ENCODE data around the gene C1orf216.
"Not testable (repeated sequence)": the region's sequence is repeated elsewhere in the genome, so short reads cannot be mapped to it uniquely, and the experiment has no call there.

Gene C1orf216

GRCh38 chr1:35706846-35707600 lies 11.7 kb downstream of the C1orf216 start:
- no peak for DNase-seq (ENCODE audit: low spot score)

- DNase-seq (ENCODE audit: low spot score) = no peak
Measured at GRCh38 chr1:35702508-35702907, 16.2 kb downstream of the C1orf216 start.

DNA sequence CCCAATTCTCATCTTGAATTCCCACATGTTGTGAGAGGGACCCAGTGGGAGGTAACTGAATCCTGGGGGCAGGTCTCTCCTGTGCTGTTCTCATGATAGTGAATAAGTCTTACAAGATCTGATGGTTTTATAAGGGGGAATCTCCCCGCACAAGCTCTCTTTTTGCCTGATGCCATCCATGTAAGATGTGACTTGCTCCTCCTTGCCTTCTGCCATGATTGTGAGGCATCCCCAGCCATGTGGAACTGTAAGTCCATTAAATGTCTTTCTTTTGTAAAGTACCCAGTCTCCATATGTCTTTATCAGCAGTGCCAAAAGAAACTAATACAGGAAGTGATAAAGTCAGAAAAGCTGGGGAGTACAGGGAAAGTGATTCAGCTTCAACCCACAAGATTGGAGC lies 19.5 kb downstream of the C1orf216 start:
- DNase-seq (ENCODE audit: low spot score) = not testable (repeated sequence)

DNA sequence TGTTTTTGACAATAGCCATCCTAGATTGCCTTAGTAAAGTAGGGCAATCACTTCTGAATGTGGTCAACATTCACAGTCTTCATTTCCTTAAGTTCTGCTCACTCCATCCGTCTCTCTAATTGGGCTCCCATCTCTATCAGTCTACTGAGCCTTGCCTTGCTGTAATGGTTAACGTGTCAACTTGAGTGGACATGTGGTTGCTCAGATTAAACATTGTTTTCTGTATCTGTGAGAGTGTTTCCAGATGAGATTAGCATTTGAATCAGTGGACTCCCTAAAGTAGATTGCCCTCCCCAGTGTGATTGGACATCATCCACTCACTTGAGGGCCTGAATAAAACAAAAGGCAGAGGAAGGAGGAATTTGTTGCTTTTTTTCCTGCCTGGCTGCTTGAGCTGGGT lies 26.4 kb downstream of the C1orf216 start:
- DNase-seq (ENCODE audit: low spot score) = no peak

- no peak for DNase-seq (ENCODE audit: low spot score)
Measured at GRCh38 chr1:35691571-35692220, 27.0 kb downstream of the C1orf216 start.

- DNase-seq (ENCODE audit: low spot score) = no peak
Measured at GRCh38 chr1:35691080-35691479, 27.6 kb downstream of the C1orf216 start.

GRCh38 chr1:35690103-35690502 lies 28.6 kb downstream of the C1orf216 start:
- DNase-seq (ENCODE audit: low spot score) = not testable (repeated sequence)

GRCh38 chr1:35688161-35688560 lies 30.5 kb downstream of the C1orf216 start:
- DNase-seq (ENCODE audit: low spot score) = no peak

DNA sequence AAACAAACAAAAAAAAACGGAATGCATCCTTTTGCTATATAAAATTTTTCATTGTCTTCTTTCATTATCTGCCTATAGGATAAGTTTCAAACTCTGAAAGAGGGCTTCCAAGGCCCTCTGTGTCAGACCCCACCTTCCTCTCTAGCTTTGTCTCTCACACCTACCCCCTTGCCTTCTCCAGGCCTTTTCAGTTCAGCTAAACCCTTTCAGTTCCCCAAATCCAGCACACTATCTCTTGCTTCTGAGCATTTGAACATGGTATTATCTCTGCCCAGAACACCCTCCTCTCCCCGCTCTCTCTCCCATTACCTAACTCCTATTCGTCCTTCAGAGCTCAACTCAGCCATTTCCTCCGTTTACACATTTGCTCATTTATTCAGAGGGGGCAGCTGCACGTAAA lies 35.7 kb downstream of the C1orf216 start:
- no peak for DNase-seq (ENCODE audit: low spot score)

DNA sequence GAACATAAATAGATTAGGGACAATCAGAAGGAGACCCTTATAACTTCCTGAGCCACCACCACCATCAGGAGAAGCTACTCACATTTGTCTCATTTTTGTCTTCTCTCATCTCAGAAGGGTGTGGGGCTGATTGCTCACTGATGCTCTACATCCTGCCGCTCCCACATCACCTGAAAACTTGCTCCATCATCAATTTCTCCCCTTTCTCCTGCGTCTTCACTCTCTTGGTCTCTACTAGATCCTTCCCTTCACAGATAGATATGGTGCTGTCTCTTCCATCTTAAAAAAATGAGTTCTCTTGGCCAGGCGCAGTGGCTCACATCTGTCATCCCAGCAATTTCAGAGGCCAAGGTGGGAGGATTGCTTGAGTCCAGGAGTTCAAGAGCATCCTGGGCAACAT lies 38.4 kb downstream of the C1orf216 start:
- DNase-seq (ENCODE audit: low spot score) = no peak

- no peak for DNase-seq (ENCODE audit: low spot score)
Measured at GRCh38 chr1:35675773-35676172, 42.9 kb downstream of the C1orf216 start.

DNA sequence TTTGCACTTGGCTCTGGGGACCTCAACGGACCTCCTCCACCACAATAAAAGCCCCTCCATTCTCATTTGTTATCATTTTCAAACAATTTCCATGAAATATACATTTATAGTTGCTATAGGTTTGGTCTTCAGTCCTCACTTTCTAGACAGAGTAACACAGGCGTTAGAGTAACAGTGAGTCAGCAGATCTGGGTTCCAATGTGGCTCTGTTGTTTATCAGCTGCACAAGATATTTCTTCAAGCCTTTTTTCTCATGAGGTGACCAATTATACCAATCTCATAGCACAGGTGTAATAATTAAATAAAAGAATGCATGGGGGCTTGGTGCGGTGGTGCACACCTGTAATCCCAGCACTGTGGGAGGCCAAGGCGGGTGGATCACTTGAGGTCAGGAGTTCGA lies 44.6 kb downstream of the C1orf216 start:
- no peak for DNase-seq (ENCODE audit: low spot score)

DNA sequence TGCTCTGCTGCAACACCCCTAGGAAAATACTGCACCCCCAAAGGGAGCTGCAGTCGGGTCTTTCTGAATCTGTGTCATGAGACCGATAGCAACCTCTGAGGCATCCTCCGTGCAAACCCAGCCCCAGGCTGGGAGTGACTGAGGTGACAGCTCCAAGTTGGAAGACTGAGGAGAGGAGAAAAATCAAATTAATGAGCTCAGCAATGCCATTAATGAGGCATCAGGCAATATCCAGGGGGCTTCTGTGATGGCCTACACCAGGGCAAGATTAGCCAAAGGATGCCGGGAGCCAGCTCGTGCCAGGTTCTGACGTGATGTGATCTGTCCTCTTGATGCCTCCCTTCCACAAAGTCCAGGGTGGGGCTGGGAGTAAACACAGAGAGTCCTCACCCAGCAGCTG lies 46.6 kb downstream of the C1orf216 start:
- no peak for DNase-seq (ENCODE audit: low spot score)

DNA sequence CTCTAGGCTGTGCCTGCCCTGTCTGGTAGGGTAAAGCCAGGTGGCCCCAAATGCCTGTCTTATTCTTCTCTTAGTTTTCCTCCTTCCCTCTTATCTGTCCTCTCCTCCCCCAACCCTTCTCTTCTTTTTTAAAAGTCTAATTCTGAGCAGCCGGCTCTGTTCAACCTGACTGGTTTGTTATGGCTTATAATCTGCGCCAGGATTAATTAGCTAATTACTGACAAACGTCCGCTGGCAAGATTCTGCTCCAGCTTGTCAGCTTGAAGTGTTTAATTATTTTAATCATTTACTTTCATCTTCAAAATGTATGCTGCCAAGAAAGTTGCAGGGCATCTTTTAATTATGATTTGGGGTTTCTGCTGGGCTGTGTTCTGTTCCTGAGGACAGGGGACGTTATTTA lies 50.2 kb downstream of the C1orf216 start:
- no peak for DNase-seq (ENCODE audit: low spot score)

DNA sequence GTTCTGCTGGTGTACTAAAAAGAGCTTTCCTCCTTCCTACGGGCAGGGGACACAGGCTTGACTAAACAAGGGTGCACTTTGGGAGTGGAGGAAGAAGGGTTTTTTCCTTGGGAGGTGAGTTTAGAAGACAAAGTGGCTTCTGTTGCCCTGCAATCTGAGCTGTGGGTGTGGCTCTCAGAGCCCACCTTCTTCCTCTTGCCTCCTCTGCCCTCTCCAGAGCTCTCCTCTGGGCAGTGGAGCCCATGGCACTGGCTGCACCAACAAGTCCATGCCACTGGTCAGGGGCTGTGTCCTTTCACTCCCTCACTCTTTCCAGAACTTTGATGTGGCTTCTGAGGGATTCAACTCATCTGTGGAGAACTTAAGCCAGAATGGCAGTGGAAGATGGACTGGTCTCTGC lies 51.8 kb downstream of the C1orf216 start:
- no peak for DNase-seq (ENCODE audit: low spot score)

- no peak for DNase-seq (ENCODE audit: low spot score)
Measured at GRCh38 chr1:35666216-35666615, 52.5 kb downstream of the C1orf216 start.

Data from LoVo (cell line).